Effector memory CD4-positive, alpha-beta T cell (primary cell): ENCODE results near the gene ATP8A2.
"Not testable (repeated sequence)": the region's sequence is repeated elsewhere in the genome, so short reads cannot be mapped to it uniquely, and the experiment has no call there.

Source experiments
- DNase-seq, 3 donors: peaks; one replicate each; pipeline ENCODE4 v3.0.0-alpha.2; 2020
- H3K27ac ChIP-seq: 2 replicates; pipeline ENCODE4 v1.7.0; 2013; ENCODE audit warnings: mild to moderate bottlenecking, low read length, moderate library complexity; ENCODE audit not compliant: insufficient read depth, poor library complexity, severe bottlenecking
- H3K27me3 ChIP-seq: replicated peaks from 2 replicates; pipeline ENCODE4 v1.7.0; 2013; ENCODE audit warnings: mild to moderate bottlenecking, low read length; ENCODE audit not compliant: insufficient read depth, control insufficient read depth, poor library complexity, severe bottlenecking
- H3K36me3 ChIP-seq: 2 replicates; pipeline ENCODE4 v1.7.0; 2013; ENCODE audit warnings: mild to moderate bottlenecking, low read length, moderate library complexity; ENCODE audit not compliant: control insufficient read depth, insufficient read depth
- H3K4me1 ChIP-seq: 2 replicates; pipeline ENCODE4 v1.7.0; 2013; ENCODE audit warnings: low read length, mild to moderate bottlenecking; ENCODE audit not compliant: control insufficient read depth, insufficient read depth, poor library complexity, severe bottlenecking
- H3K4me3 ChIP-seq: 2 replicates; pipeline ENCODE4 v1.7.0; 2013; ENCODE audit warnings: low read length, low read depth, mild to moderate bottlenecking; ENCODE audit not compliant: insufficient read depth, poor library complexity, severe bottlenecking
- H3K9me3 ChIP-seq: 2 replicates; pipeline ENCODE4 v1.7.0; 2013; ENCODE audit warnings: mild to moderate bottlenecking, low read length, moderate library complexity; ENCODE audit not compliant: control insufficient read depth

The ATP8A2 gene

DNA sequence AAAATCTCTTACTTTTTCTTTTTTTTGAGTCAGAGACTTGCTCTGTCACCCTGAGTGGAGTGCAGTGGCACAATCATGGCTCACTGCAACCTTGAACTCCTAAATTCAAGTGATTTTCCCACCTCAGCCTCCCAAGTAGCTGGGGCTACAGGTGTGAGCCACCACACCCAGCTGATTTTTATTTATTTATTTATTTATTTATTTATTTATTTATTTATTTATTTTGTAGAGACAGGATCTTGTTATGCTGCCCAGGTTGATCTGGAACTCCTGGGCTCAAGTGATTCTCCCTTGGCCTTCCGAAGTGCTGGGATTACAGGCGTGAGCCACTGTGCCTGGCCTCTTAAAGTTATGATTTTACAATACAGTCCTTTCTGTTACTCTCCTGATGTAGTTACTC lies 696.6 kb downstream of the ATP8A2 start:
- DNase-seq, H3K36me3 ChIP-seq, H3K9me3 ChIP-seq, H3K4me1 ChIP-seq, H3K4me3 ChIP-seq, H3K27me3 ChIP-seq, H3K27ac ChIP-seq: not testable (repeated sequence)

- DNase-seq, H3K27me3 ChIP-seq, H3K36me3 ChIP-seq, H3K27ac ChIP-seq, H3K9me3 ChIP-seq, H3K4me1 ChIP-seq, H3K4me3 ChIP-seq: not testable (repeated sequence)
Observed at GRCh38 chr13:26069642-26070041, 697.9 kb downstream of the ATP8A2 start.

DNA sequence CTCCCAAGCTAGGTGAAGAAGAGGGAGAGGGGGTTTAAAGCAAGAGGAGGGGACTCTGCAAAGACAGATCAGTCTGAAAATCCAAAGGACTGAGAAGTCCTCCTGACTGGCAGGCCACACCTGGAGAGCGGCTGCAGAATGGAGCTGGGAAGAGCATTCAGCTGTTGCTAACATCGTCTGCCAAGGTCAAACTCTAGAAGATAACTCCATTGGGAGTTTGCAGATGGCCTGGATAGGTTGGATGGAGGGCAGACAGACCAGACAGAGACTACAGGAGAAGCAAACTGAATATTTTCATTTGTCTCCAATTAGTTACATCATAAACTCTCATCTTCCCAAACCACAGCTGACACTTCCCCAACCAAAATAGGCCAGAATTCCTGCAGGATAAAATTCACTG lies 699.9 kb downstream of the ATP8A2 start:
- no peaks in the 10 kb centered on the region for H3K4me1 ChIP-seq
- H3K9me3 ChIP-seq, result no peaks in the 10 kb centered on the region
- no peak overlapping the region for H3K27ac ChIP-seq
- no peaks in the 10 kb centered on the region for H3K36me3 ChIP-seq
- H3K4me3 ChIP-seq, result no peak overlapping the region
- H3K27me3 ChIP-seq, result peaks cover 6% of the 10 kb centered on the region
- DNase-seq, result no peak

GRCh38 chr13:26072335-26072734 lies 700.6 kb downstream of the ATP8A2 start:
- not testable (repeated sequence) for DNase-seq, H3K27me3 ChIP-seq, H3K27ac ChIP-seq, H3K4me1 ChIP-seq, H3K4me3 ChIP-seq, H3K36me3 ChIP-seq, H3K9me3 ChIP-seq

- no peaks in the 10 kb centered on the region for H3K4me1 ChIP-seq
- DNase-seq, result no peak
- H3K36me3 ChIP-seq, result no peaks in the 10 kb centered on the region
- peaks cover 6% of the 10 kb centered on the region for H3K27me3 ChIP-seq
- no peak overlapping the region for H3K4me3 ChIP-seq
- H3K9me3 ChIP-seq, result no peaks in the 10 kb centered on the region
- no peak overlapping the region for H3K27ac ChIP-seq
Observed at GRCh38 chr13:26074706-26075105, 702.9 kb downstream of the ATP8A2 start.
